NAMALWA (cell line): ENCODE measurements around the gene PIGU.
"Not testable (repeated sequence)": the region's sequence is repeated elsewhere in the genome, so short reads cannot be mapped to it uniquely, and the experiment has no call there.

Source experiments
- DNase-seq: peaks from one replicate; pipeline ENCODE4 v3.0.0-alpha.2; 2015; ENCODE audit warnings: low spot score

The PIGU gene, protein sequence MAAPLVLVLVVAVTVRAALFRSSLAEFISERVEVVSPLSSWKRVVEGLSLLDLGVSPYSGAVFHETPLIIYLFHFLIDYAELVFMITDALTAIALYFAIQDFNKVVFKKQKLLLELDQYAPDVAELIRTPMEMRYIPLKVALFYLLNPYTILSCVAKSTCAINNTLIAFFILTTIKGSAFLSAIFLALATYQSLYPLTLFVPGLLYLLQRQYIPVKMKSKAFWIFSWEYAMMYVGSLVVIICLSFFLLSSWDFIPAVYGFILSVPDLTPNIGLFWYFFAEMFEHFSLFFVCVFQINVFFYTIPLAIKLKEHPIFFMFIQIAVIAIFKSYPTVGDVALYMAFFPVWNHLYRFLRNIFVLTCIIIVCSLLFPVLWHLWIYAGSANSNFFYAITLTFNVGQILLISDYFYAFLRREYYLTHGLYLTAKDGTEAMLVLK

GRCh38 chr20:34676642-34677373, at the start of gene PIGU:
PIGU (minus strand) TSS chr20:34677092; CDS start chr20:34677085, 7 bp downstream.
- DNase-seq = peak; percentile 98

GRCh38 chr20:34724172-34724571, 47.3 kb upstream of the PIGU start:
- no peak for DNase-seq

GRCh38 chr20:34722560-34722959, 45.7 kb upstream of the PIGU start:
- not testable (repeated sequence) for DNase-seq

GRCh38 chr20:34720266-34720665, 43.4 kb upstream of the PIGU start:
- DNase-seq = no peak

DNA sequence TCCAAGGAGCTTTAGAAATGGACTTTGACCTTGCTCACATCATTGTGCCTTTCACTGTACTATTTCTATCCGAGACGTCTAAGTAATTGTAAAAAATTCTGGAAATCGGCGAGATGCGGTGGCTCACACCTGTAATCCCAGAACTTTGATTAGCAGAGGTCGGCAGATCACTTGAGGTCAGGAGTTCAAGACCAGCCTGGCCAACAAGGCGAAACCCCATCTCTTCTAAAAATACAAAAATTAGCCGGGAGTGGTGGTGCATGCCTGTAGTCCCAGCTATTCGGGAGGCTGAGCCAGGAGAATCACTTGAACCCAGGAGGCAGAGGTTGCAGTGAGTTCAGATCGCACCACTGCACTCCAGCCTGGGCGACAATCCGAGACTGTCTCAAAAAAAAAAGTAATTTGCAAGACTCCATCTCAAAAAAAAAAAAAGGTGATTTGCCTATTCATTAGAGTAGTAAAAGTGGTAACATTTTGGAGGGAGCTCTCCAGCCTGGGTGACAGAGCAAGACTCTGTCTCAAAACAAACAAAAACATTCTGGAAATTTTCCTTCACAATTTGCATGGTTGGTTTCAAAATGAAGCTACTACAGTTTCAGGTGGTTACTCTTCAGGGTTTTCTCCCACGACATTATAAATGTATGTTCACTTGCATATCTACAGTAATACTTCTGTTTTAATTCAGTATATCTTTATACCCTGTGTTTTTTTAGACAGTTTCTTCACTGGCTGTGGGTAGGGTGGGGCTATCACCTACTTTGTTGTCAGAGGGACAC, 42.5 kb upstream of the PIGU start:
- peak; percentile 49 for DNase-seq

- DNase-seq = no peak
These were observed 40.6 kb upstream of the PIGU start for GRCh38 chr20:34717230-34718095.

DNA sequence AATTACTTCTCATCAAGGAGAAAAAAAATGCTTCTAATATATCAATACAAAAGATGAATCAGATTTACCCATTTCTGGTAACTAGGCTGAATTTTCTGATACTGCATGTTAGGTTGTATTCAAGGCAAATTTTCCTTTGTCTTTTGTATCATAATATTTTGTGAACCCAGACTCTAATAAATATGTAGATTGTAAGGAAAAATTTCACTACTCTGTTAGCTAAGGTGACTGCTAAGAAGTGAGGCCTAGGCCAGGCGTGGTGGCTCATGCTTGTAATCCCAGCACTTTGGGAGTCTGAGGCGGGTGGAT, 40.0 kb upstream of the PIGU start:
- no peak for DNase-seq

- DNase-seq = no peak
These were observed 38.5 kb upstream of the PIGU start for GRCh38 chr20:34715384-34715783.

DNA sequence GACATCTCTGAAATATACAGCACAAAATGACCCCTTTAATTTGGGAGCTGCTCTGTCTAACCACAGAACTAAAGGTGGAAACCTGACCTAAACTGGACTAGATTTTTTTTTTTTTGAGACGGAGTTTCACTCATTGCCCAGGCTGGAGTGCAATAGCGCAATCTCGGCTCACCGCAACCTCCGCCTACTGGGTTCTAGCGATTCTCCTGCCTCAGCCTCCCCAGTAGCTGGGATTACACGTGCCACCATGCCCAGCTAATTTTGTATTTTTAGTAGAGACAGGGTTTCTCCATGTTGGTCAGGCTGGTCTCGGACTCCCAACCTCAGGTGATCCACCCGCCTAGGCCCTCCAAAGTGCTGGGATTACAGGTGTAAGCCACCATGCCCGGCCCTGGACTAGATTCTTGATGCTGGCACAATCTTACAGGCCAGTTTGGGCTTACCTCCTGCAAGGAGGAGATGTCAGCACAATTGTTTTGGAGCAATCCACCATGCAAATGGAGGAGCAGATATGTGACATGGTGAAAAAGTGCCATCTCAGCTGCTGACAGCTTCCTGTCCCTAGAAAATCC, 37.1 kb upstream of the PIGU start:
- DNase-seq = not testable (repeated sequence)

GRCh38 chr20:34713194-34713943, 36.5 kb upstream of the PIGU start:
- no peak for DNase-seq

DNA sequence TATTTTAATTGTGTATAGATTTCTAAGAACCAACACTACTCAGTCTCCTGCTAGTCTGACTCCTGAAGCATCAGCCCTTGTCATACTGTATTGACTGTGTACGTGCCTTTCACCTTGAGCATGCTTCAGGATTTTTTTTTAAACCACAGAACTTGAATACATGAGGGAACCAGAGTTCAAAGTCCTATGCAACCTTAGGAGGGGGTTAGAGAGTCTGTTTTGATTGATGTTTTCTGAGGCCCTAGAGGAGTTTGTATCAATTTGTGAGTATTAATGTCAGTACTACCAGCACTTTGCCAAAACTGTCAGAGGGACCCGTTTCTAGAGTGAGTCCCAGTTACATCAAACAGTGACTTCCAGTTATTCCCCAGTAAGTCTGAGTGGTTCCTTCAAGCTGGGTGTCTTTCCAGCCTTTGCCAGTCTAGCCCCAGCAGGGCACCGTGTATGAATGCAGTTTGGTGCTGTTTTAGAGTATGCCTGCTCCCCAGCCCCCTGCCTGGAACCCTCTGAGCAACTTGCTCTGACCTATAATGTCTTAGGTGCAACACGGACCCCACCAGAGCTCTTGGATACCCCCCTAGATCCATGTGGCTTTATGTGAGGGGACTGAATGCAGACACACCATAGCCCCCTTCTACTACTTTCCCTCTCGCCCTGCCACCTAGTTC, 35.8 kb upstream of the PIGU start:
- DNase-seq = no peak

DNA sequence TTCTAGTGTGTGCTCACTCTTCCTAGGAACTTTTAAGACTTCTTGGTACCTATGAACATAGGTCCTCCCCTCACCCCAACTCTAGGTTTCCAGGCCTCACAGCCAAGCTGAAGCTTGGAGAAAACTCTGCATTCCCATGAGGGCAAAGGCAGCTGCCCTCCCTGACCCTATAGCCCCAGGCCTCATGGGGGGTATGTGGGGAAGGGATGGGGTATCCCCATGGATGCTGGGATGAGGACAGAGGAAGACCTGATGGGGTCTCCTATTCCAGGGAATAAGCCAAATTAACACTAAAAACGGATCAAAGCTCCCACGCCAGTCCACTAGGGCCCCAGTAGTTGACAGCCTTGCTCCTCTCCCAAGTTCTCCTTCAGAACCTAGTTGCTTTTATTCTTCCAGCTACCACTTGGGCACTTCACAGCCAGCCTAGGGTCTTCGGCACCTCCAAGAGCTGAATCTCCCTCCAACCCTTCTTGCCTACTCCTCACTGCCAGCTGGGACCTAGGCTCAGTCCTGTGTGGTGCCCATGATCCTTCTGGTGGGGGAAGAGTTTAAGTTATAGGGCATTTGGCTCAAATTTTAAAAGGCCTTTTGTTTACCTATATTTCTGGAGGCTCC, 35.0 kb upstream of the PIGU start:
- DNase-seq = no peak

GRCh38 chr20:34710861-34711574, 34.1 kb upstream of the PIGU start:
- no peak for DNase-seq

GRCh38 chr20:34710568-34710839, 33.6 kb upstream of the PIGU start:
- no peak for DNase-seq

- peak; percentile 78 for DNase-seq
These were observed 33.1 kb upstream of the PIGU start for GRCh38 chr20:34709831-34710567.

GRCh38 chr20:34709044-34709830, 32.3 kb upstream of the PIGU start:
- DNase-seq = peak; percentile 87

- peak; percentile 72 for DNase-seq
These were observed 31.7 kb upstream of the PIGU start for GRCh38 chr20:34708621-34709043.
